Activated T-cell treated with anti-CD3 and anti-CD28 coated beads, Interleukin-2, amount 50 U/mL, for 4 hours (primary cell): ENCODE data around the gene UMPS. TPM values are rescaled to one million over a fixed set of nuclear protein-coding genes. Genes with fewer than 3 reads are reported as not detected.
"Not testable (repeated sequence)": the region's sequence is repeated elsewhere in the genome, so short reads cannot be mapped to it uniquely, and the experiment has no call there.

Experiments used
- ATAC-seq, 2 donors: fragments of 200-7000 bp; cut with Tn5 transposase; one replicate each; pipeline ENCODE4 v1.10.0; 2021
- DNase-seq: peaks from one replicate; pipeline ENCODE4 v3.0.0-alpha.2; 2020
- H3K27me3 Mint-ChIP-seq: one replicate; pipeline ENCODE4 v1.8.0; 2021; ENCODE audit warnings: low read depth, mixed read lengths
- H3K36me3 Mint-ChIP-seq: one replicate; pipeline ENCODE4 v1.8.0; 2022; ENCODE audit warnings: mixed read lengths; ENCODE audit not compliant: insufficient read depth
- H3K4me1 Mint-ChIP-seq: one replicate; pipeline ENCODE4 v1.8.0; 2021; ENCODE audit warnings: low read depth, mixed read lengths
- H3K4me3 Mint-ChIP-seq: one replicate; pipeline ENCODE4 v1.8.0; 2021; ENCODE audit warnings: mild to moderate bottlenecking, moderate library complexity, mixed read lengths
- H3K9me3 Mint-ChIP-seq: one replicate; pipeline ENCODE4 v1.8.0; 2021; ENCODE audit warnings: mixed read lengths
- total RNA-seq, 3 donors: library from RNA; stranded (reverse); gene quantifications; one replicate each; pipeline ENCODE4 v1.2.1, GENCODE V29; 2021

The UMPS gene
- total RNA-seq, 3 donors from 2014 or later: 72.7 to 83.9 (median 75.5) TPM

- no peaks in the 10 kb centered on the region for H3K9me3 Mint-ChIP-seq
- H3K4me1 Mint-ChIP-seq: no peaks in the 10 kb centered on the region
- DNase-seq (no peak), ATAC-seq (no peak)
- H3K27me3 Mint-ChIP-seq: no peaks in the 10 kb centered on the region
- no peak overlapping the region for H3K4me3 Mint-ChIP-seq
- H3K36me3 Mint-ChIP-seq: peaks cover 6% of the 10 kb centered on the region
Observed at GRCh38 chr3:124747111-124747981, 17.1 kb downstream of the UMPS start.

GRCh38 chr3:124748560-124749198, 18.4 kb downstream of the UMPS start:
- Mint-ChIP-seq H3K4me3 (no peak overlapping the region), H3K36me3 (peaks cover 5% of the 10 kb centered on the region), H3K9me3 (no peaks in the 10 kb centered on the region), H3K4me1 (no peaks in the 10 kb centered on the region), H3K27me3 (no peaks in the 10 kb centered on the region)
- DNase-seq (no peak), ATAC-seq (no peak)

- not testable (repeated sequence) for DNase-seq, H3K36me3 Mint-ChIP-seq, ATAC-seq, H3K9me3 Mint-ChIP-seq, H3K4me1 Mint-ChIP-seq, H3K27me3 Mint-ChIP-seq, H3K4me3 Mint-ChIP-seq
Observed at GRCh38 chr3:124749877-124750276, 19.6 kb downstream of the UMPS start.

- H3K4me3 Mint-ChIP-seq: no peak overlapping the region
- no peak for ATAC-seq
- no peaks in the 10 kb centered on the region for H3K4me1 Mint-ChIP-seq
- DNase-seq: no peak
- H3K36me3 Mint-ChIP-seq: no peaks in the 10 kb centered on the region
- no peaks in the 10 kb centered on the region for H3K27me3 Mint-ChIP-seq
- H3K9me3 Mint-ChIP-seq: no peaks in the 10 kb centered on the region
Observed at GRCh38 chr3:124751501-124751900, 21.2 kb downstream of the UMPS start.

GRCh38 chr3:124752051-124752450, 21.8 kb downstream of the UMPS start:
- H3K4me3 Mint-ChIP-seq: no peak overlapping the region
- H3K4me1 Mint-ChIP-seq: no peaks in the 10 kb centered on the region
- ATAC-seq (no peak), DNase-seq (no peak)
- H3K9me3 Mint-ChIP-seq: no peaks in the 10 kb centered on the region
- no peaks in the 10 kb centered on the region for H3K36me3 Mint-ChIP-seq
- H3K27me3 Mint-ChIP-seq: no peaks in the 10 kb centered on the region

- H3K36me3 Mint-ChIP-seq, H3K27me3 Mint-ChIP-seq, H3K4me1 Mint-ChIP-seq, ATAC-seq, H3K4me3 Mint-ChIP-seq, H3K9me3 Mint-ChIP-seq, DNase-seq: not testable (repeated sequence)
Observed at GRCh38 chr3:124757926-124758325, 27.7 kb downstream of the UMPS start.

GRCh38 chr3:124758851-124759635, 28.8 kb downstream of the UMPS start:
- no peak overlapping the region for H3K4me3 Mint-ChIP-seq
- no peaks in the 10 kb centered on the region for H3K27me3 Mint-ChIP-seq
- H3K4me1 Mint-ChIP-seq: peaks cover 5% of the 10 kb centered on the region
- ATAC-seq (no peak), DNase-seq (no peak)
- H3K36me3 Mint-ChIP-seq: no peaks in the 10 kb centered on the region
- no peaks in the 10 kb centered on the region for H3K9me3 Mint-ChIP-seq

GRCh38 chr3:124759666-124760401, 29.6 kb downstream of the UMPS start:
- H3K4me3 Mint-ChIP-seq: no peak overlapping the region
- H3K36me3 Mint-ChIP-seq: no peaks in the 10 kb centered on the region
- DNase-seq (no peak), ATAC-seq (no peak)
- H3K27me3 Mint-ChIP-seq: no peaks in the 10 kb centered on the region
- no peaks in the 10 kb centered on the region for H3K9me3 Mint-ChIP-seq
- H3K4me1 Mint-ChIP-seq: peaks cover 5% of the 10 kb centered on the region

- no peak for ATAC-seq
- Mint-ChIP-seq H3K36me3 (no peaks in the 10 kb centered on the region), H3K27me3 (no peaks in the 10 kb centered on the region), H3K4me1 (peaks cover 5% of the 10 kb centered on the region), H3K9me3 (no peaks in the 10 kb centered on the region), H3K4me3 (no peak overlapping the region)
- DNase-seq: no peak
Observed at GRCh38 chr3:124760601-124761000, 30.3 kb downstream of the UMPS start.

GRCh38 chr3:124761250-124761796, 31.1 kb downstream of the UMPS start:
- no peaks in the 10 kb centered on the region for H3K9me3 Mint-ChIP-seq
- peak; percentile 63 to 83 for ATAC-seq
- peaks cover 5% of the 10 kb centered on the region for H3K4me1 Mint-ChIP-seq
- no peaks in the 10 kb centered on the region for H3K36me3 Mint-ChIP-seq
- no peaks in the 10 kb centered on the region for H3K27me3 Mint-ChIP-seq
- peak; percentile 77 for DNase-seq
- H3K4me3 Mint-ChIP-seq: peak overlapping the region; percentile 59

- H3K4me3 Mint-ChIP-seq: no peak overlapping the region
- no peaks in the 10 kb centered on the region for H3K36me3 Mint-ChIP-seq
- H3K9me3 Mint-ChIP-seq: no peaks in the 10 kb centered on the region
- peaks cover 5% of the 10 kb centered on the region for H3K4me1 Mint-ChIP-seq
- DNase-seq (no peak), ATAC-seq (no peak)
- no peaks in the 10 kb centered on the region for H3K27me3 Mint-ChIP-seq
Observed at GRCh38 chr3:124761935-124762660, 31.8 kb downstream of the UMPS start.

- Mint-ChIP-seq H3K27me3 (no peaks in the 10 kb centered on the region), H3K4me3 (no peak overlapping the region), H3K9me3 (no peaks in the 10 kb centered on the region), H3K36me3 (no peaks in the 10 kb centered on the region), H3K4me1 (peaks cover 5% of the 10 kb centered on the region)
- ATAC-seq (no peak), DNase-seq (no peak)
Observed at GRCh38 chr3:124762661-124763011, 32.4 kb downstream of the UMPS start.

- no peak for DNase-seq
- H3K4me3 Mint-ChIP-seq: no peak overlapping the region
- peaks cover 5% of the 10 kb centered on the region for H3K4me1 Mint-ChIP-seq
- no peak for ATAC-seq
- no peaks in the 10 kb centered on the region for H3K9me3 Mint-ChIP-seq
- no peaks in the 10 kb centered on the region for H3K36me3 Mint-ChIP-seq
- no peaks in the 10 kb centered on the region for H3K27me3 Mint-ChIP-seq
Observed at GRCh38 chr3:124763206-124763605, 33.0 kb downstream of the UMPS start.
